NCI-H526 (cell line): ENCODE results near the gene MYO5C.
"Not testable (repeated sequence)": the region's sequence is repeated elsewhere in the genome, so short reads cannot be mapped to it uniquely, and the experiment has no call there.

Experiments used
- DNase-seq, 2 experiments: peaks; one replicate each; lab custom pipeline; 2025; lab: John Stamatoyannopoulos, UW

The MYO5C gene

DNA sequence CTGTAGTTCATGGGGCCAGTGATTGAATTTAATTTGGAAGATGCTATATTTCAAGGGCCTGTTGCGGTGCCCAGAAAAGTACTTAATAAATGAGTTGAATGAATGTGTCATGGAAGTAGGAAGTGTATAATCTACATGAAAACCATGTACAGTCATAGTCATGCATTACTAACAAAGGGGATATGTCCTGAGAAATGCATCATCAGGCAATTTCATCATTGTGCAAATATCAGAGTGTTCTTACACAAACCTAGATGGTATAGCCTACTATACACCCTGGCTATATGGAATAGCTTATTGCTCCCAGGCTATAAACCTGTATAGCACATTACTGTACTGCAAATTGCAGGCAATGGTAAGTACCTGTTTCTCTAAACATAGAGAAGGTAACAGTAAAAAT lies 10.7 kb upstream of the MYO5C start:
- DNase-seq = no peak

DNA sequence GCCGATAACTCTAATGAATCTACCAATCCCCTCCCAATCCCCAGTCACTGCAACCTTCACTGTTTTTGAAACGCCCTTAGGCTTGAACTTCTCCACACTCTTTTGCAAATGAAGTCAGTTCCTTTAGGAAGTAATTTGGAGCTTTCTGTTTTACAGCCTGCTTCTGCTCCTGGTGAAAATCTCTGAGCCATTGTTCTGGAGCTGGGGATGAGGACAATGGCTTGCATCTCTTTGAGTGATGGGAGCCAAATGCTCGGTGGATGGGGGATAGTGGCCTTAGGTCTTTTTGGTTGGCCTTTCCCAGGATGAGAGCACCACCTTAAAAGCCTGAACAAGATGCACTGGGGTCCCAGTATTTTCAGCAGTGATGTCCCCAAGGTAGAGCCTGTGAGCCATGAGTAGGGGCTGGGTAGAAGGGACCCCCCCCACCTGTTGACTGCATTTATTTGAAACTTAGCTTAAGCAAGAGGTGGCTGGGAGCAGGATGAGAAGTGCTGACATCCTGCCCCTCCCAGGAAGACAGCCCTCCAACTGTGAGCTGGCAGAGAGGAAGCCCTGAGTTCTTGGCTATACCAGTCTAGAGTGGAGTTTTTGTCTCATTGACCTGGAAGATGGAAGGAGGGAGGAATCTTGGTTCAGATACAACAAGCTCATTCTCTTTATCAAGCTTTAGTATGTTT lies 7.6 kb upstream of the MYO5C start:
- DNase-seq = no peak

DNA sequence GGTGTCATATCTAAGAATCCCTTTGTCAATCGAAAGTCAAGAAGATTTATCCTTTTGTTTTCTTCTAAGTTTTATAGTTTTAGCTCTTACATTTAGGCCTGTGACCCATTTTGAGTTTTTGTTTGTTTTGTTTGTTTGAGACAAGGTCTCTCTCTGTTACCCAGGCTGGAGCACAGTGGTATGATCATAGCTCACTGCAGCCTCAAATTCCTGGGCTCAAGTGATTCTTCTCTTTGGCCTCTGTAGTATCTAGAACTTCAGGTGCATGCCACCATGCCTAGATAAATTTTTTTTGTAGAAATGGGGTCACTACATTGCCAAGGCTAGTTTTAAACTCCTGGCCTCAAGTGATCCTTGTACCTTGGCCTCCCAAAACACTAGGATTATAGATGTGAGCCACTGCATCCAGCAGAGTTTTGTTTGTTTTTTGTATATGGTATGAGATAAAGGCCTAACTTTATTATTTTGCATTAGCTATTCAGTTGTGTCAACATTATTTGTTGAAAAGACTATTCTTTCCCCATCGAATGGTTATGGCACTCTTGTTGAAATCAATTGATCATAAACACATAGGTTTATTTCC lies 5.8 kb upstream of the MYO5C start:
- DNase-seq = no peak

- peak in 1 of 2 experiments; percentile 64 for DNase-seq
These were observed 653 bp downstream of the MYO5C start for GRCh38 chr15:52294881-52295420.

GRCh38 chr15:52292780-52293392 lies 2.7 kb downstream of the MYO5C start:
- DNase-seq = peak in 1 of 2 experiments; percentile 23

GRCh38 chr15:52291204-52291603 lies 4.4 kb downstream of the MYO5C start:
- DNase-seq = no peak

DNA sequence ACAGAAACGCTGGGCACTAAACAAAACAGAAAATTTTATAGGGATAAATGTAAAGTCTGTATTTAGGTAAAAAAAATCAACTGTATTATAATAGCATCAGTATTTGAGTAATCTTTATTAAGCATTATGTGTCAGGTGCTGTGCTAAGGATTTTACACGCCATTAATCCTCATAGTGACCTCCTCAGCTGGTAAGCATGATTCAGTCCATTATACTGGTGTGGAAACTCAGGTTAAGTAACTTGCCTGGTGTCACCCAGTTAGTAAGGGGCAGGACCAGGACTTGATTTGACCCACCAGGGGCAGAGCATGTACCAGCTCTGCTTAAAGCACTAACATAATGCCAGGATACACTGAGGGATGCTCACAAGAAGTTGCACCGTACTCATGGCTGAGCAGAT lies 4.8 kb downstream of the MYO5C start:
- no peak for DNase-seq

GRCh38 chr15:52290329-52290728 lies 5.3 kb downstream of the MYO5C start:
- no peak for DNase-seq

GRCh38 chr15:52289629-52290081 lies 5.9 kb downstream of the MYO5C start:
- DNase-seq = no peak

- DNase-seq = no peak
These were observed 6.6 kb downstream of the MYO5C start for GRCh38 chr15:52288986-52289385.

GRCh38 chr15:52288051-52288942 lies 7.3 kb downstream of the MYO5C start:
- peak; percentile 93 to 95 for DNase-seq

DNA sequence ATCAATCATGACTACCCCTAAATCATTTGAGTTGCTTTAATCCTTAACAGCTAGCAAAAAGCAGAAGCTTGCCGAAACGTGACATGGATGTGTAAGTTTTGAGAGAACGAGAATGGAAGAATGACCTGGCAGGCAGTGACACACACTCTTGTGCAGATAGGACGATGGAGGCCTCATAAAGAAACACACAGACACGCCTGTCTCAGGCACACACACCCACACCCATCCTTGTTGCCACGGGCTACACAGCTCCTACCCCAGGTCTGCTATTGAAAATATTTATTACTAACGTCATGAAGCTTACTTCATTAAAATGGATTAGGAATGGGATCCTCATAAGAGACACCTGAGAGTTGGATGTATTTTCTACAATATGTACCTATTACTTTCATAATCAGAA lies 8.5 kb downstream of the MYO5C start:
- peak; percentile 11 to 46 for DNase-seq

- DNase-seq = not testable (repeated sequence)
These were observed 9.7 kb downstream of the MYO5C start for GRCh38 chr15:52285941-52286340.

GRCh38 chr15:52284164-52284563 lies 11.4 kb downstream of the MYO5C start:
- no peak for DNase-seq

DNA sequence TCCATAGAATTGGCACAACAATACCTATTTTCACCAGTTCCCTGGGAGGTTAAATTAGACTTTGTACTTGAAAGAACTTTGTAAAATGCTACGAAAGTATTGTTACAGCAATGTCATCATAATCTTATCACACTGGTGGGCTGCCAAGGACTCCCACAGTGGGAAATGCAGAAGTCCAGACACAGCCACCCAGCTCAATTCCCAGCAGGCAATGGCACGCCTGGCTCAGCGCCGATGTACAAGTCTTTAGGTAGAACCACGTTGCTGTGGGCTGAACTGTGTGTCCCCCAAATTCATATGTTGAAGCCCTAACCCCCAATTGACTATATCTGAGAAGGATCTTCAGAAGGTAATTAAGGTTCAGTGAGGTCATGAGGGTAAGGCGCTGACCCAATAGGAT lies 12.3 kb downstream of the MYO5C start:
- no peak for DNase-seq

DNA sequence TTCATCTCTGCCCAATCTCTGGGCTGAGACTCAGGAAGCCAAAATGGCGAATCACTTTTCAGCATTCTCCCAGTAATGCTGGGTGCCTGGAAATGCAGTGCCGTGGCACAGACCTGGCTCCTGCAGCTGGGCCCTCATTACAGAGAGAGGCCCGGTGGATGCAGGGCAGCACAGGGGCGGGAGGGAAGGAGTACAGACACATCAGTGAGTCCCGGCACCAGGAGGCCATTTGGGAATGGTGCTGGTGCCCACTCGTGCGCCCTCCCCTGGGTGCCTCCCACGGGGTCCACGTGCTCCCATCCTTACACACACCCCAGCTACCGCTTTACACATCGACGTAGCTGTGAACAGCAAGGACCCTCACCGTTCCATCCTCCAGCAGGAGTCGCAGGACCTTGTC lies 13.2 kb downstream of the MYO5C start:
- DNase-seq = no peak

DNA sequence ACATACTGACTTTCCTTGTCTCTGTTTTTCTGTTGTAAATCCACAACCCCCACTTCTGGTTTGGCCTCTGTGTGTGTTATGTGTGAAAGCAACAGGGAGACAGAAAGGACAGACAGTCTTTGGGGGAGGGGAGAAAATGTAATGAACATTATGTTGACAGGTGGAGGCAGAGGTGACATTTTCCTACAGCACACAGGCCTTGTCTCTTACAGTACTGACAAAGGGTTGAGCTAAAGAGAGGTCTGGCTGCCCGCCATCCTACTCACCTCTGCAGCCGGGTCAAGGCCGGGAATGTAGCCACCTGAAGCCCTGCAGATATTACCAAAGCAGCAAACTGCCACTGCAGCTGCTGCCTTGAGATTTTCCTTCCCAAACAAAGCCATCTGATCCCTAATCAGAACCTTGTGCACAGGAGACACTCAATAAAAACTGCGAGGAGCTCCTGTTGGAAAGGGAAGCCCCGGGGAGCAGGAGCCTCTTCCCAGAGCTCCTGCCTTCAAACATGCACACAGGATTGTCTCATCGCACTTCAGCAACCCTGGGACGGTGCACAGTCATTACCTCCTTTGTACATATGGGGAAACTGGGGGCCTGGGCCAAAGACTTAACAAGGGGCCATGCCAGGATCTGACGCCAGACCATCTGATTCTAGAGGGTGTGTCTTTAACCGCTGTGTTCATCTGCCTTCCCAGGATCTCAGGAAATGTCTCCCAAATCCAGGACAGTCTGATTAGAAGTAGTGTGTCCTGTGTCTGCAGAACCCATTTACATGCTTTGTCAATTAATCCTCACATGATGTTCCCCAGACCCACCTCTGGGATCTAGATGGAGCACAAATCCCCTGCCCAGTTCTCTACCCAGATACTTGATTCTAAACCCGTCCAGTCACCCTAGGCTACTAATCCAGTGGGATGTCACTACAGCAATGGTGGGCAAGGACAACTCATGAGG lies 14.2 kb downstream of the MYO5C start:
- peak in 1 of 2 experiments; percentile 10 for DNase-seq

DNA sequence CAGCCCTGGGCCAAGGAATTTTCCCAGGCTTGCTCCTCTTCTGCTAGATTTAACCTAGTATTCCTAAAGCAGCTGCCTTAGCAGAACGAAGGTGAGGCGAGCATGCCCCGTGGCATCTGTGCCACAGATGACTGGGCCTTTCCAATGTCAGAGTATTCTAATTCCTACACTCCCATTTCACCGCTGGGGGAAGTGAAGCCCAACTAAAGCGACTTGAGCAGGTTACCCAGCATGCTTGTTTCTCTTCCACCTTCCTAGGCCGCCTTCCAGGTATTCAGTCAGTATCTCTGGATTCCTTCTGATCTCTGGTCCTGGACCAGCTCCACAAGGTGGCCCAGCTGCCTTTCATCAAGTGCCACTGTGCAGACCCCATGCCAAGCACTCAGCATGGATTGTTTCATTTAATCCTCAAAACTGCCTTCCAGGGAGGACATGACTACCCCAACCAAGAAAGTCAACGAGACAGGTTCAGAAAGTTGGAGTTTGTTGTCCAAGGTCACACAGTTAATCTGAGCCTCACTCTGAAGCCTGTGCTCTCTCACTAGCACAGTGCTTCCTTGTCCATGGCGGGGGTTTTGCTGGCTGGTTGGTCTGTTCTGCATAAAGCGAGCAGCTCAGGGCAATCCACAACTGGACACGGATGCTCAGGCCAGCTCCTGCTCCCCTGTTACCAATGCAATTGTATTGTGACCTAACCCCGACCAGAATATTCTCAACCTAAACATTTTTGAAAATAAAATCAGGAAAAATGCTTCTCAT lies 15.1 kb downstream of the MYO5C start:
- no peak for DNase-seq

GRCh38 chr15:52278636-52279367 lies 16.8 kb downstream of the MYO5C start:
- DNase-seq = no peak
